ENCODE results near the gene DYNLT1. TPM values are rescaled to one million over a fixed set of nuclear protein-coding genes. Genes with fewer than 3 reads are reported as not detected.

The DYNLT1 gene
- polyA plus RNA-seq, 2 of the 4 experiments (the other 2 are of a cell fraction) = 130 to 174 TPM

DNA sequence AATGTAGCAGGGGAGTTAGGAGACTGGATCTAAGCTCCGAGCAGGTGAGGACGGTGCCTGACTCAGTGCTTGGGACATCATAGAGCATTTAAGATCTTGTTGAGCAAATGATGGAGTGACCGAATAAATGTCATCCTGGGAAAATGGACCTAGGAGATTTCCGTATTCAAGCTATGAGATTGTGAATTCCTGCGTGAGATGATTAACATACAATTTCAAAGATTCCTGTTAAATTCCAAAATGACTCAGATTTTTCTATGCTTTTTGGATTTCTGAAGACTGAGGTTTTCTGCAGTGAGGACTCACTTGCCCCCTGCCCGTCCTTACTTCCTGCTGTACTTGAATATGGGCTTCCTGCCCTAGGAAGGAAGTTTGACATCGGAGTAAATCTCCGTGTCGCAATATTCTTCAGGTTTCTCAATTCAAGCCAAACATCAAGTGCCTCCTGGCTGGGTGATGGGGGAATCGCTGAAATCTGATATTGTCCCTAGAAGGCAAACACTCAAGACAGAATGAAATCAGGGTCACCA, 10.5 kb upstream of the DYNLT1 start:
- TF ChIP-seq CEBPB (IDR thresholded peaks at IDR 0.05) = peak; percentile 53 to 58; a peak in 2 of 4 replicates
- TF ChIP-seq, protein P1, sequence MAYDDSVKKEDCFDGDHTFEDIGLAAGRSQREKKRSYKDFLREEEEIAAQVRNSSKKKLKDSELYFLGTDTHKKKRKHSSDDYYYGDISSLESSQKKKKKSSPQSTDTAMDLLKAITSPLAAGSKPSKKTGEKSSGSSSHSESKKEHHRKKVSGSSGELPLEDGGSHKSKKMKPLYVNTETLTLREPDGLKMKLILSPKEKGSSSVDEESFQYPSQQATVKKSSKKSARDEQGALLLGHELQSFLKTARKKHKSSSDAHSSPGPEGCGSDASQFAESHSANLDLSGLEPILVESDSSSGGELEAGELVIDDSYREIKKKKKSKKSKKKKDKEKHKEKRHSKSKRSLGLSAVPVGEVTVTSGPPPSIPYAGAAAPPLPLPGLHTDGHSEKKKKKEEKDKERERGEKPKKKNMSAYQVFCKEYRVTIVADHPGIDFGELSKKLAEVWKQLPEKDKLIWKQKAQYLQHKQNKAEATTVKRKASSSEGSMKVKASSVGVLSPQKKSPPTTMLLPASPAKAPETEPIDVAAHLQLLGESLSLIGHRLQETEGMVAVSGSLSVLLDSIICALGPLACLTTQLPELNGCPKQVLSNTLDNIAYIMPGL (CRISPR knock-in tag; IDR thresholded peaks at IDR 0.05; ENCODE audit: borderline replicate concordance) = no peak

DNA sequence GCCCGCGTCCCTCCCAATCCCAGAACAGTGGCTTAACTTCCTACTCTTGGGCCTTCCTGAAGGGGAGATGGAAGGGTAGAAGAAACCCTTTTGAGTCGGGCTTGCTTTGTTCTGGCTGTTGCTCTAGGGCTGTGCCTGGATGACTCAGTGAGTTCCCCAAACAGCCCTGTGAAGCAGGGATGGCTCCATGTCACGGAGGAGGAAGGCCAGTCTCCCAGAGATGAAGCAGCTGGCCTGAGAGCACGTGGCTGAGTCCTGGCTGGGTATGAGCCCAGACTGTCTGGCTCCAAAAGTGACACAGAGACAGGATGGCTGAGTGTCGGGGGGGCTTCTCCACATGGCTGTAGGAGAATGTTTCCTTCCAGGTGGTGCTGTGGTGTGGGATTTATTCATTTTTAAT, 10.0 kb upstream of the DYNLT1 start:
- peak; percentile 24 to 30; a peak in 2 of 6 replicates for ATAC-seq
- H3K4me3 ChIP-seq = no peak overlapping the region
- H3K9me3 ChIP-seq = no peaks in the 10 kb centered on the region
- POLR2A ChIA-PET = no interaction called here
- H3K27ac ChIP-seq = peak overlapping the region in 1 of 2 experiments; percentile 3; a peak in 1 of 6 replicates
- TF ChIP-seq, protein P1 (CRISPR knock-in tag; IDR thresholded peaks at IDR 0.05; ENCODE audit: borderline replicate concordance) = no peak
- TF ChIP-seq, protein P2, sequence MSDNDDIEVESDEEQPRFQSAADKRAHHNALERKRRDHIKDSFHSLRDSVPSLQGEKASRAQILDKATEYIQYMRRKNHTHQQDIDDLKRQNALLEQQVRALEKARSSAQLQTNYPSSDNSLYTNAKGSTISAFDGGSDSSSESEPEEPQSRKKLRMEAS (IDR thresholded peaks at IDR 0.05) = no peak
- no peak for TF ChIP-seq ESRRA (IDR thresholded peaks at IDR 0.05; ENCODE audit: borderline replicate concordance, low read length)
- no peak for TF ChIP-seq MAFK (IDR thresholded peaks at IDR 0.05; ENCODE audit: partially characterized antibody)
- TF ChIP-seq POLR2AphosphoS2 (conservative IDR thresholded peaks at IDR 0.05; ENCODE audit: low read length) = no peak
- no peak for TF ChIP-seq RAD21 (conservative IDR thresholded peaks at IDR 0.05 in 1 of 2, IDR thresholded peaks at IDR 0.05 in 1 of 2)
- TF ChIP-seq, protein P3, sequence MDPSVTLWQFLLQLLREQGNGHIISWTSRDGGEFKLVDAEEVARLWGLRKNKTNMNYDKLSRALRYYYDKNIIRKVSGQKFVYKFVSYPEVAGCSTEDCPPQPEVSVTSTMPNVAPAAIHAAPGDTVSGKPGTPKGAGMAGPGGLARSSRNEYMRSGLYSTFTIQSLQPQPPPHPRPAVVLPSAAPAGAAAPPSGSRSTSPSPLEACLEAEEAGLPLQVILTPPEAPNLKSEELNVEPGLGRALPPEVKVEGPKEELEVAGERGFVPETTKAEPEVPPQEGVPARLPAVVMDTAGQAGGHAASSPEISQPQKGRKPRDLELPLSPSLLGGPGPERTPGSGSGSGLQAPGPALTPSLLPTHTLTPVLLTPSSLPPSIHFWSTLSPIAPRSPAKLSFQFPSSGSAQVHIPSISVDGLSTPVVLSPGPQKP (IDR thresholded peaks at IDR 0.05; ENCODE audit: low read depth, low read length) = no peak
- no peak for TF ChIP-seq RNF2 (IDR thresholded peaks at IDR 0.05; ENCODE audit: borderline replicate concordance, low read depth)
- TF ChIP-seq MYC (IDR thresholded peaks at IDR 0.05; ENCODE audit: borderline replicate concordance, low read length) = no peak
- no peak for TF ChIP-seq TP53 (CRISPR knock-in tag; IDR thresholded peaks at IDR 0.05)
- TF ChIP-seq ZNF302 (CRISPR knock-in tag; IDR thresholded peaks at IDR 0.05) = no peak
- no peak for TF ChIP-seq ZSCAN20 (CRISPR knock-in tag; IDR thresholded peaks at IDR 0.05)
- TF ChIP-seq, protein P4, sequence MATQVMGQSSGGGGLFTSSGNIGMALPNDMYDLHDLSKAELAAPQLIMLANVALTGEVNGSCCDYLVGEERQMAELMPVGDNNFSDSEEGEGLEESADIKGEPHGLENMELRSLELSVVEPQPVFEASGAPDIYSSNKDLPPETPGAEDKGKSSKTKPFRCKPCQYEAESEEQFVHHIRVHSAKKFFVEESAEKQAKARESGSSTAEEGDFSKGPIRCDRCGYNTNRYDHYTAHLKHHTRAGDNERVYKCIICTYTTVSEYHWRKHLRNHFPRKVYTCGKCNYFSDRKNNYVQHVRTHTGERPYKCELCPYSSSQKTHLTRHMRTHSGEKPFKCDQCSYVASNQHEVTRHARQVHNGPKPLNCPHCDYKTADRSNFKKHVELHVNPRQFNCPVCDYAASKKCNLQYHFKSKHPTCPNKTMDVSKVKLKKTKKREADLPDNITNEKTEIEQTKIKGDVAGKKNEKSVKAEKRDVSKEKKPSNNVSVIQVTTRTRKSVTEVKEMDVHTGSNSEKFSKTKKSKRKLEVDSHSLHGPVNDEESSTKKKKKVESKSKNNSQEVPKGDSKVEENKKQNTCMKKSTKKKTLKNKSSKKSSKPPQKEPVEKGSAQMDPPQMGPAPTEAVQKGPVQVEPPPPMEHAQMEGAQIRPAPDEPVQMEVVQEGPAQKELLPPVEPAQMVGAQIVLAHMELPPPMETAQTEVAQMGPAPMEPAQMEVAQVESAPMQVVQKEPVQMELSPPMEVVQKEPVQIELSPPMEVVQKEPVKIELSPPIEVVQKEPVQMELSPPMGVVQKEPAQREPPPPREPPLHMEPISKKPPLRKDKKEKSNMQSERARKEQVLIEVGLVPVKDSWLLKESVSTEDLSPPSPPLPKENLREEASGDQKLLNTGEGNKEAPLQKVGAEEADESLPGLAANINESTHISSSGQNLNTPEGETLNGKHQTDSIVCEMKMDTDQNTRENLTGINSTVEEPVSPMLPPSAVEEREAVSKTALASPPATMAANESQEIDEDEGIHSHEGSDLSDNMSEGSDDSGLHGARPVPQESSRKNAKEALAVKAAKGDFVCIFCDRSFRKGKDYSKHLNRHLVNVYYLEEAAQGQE (IDR thresholded peaks at IDR 0.05) = no peak
- TF ChIP-seq FOXS1 (CRISPR knock-in tag; IDR thresholded peaks at IDR 0.05) = no peak
- TF ChIP-seq JUNB (IDR thresholded peaks at IDR 0.05) = no peak
- 70% methylated on average over 5 of the region's 6 CpGs for WGBS (ENCODE audit: missing lambda C conversion rate)
- H3K4me2 ChIP-seq = no peak overlapping the region
- CTCF ChIA-PET = no interaction called here
- peaks cover 26% of the 10 kb centered on the region for H3K4me1 ChIP-seq
- FAIRE-seq = no peak
- DNase-seq (ENCODE audit: low read depth in 1 of 2, low spot score in 1 of 2) = no peak

More for the DNA sequence above, 10.5 kb upstream of the DYNLT1 start:
- no peak for ATAC-seq
- H3K9me3 ChIP-seq = no peaks in the 10 kb centered on the region
- 66% methylated on average over 10 of the region's 10 CpGs for WGBS (ENCODE audit: missing lambda C conversion rate)
- no peak for DNase-seq (ENCODE audit: low read depth in 1 of 2, low spot score in 1 of 2)
- no peak overlapping the region for H3K4me3 ChIP-seq
- H3K4me2 ChIP-seq = 0 out of 3 replicates have a peak overlapping the region, but pooled peaks have one; percentile 2
- ChIA-PET POLR2A (no interaction called here), CTCF (no interaction called here)
- peak overlapping the region in 1 of 2 experiments; percentile 3; a peak in 1 of 6 replicates for H3K27ac ChIP-seq
- H3K4me1 ChIP-seq = peaks cover 26% of the 10 kb centered on the region
- no peak for FAIRE-seq

All from A549 (cell line).